ENCODE results near the gene GTF2A1. TPM values are rescaled to one million over a fixed set of nuclear protein-coding genes. Genes with fewer than 3 reads are reported as not detected.
"Not testable (repeated sequence)": the region's sequence is repeated elsewhere in the genome, so short reads cannot be mapped to it uniquely, and the experiment has no call there.

The GTF2A1 gene
- total RNA-seq, 1 experiment from 2014 or later: 49.0 TPM

- Mint-ChIP-seq H3K4me1 (no peaks in the 10 kb centered on the region), H3K27me3 (ENCODE audit: low read depth) (peaks cover 15% of the 10 kb centered on the region; the same call in 1 of the 2 replicates), H3K27ac (no peak overlapping the region), H3K36me3 (peaks cover 24% of the 10 kb centered on the region), H3K9me3 (peaks cover 34% of the 10 kb centered on the region), H3K4me3 (no peak overlapping the region)
- TF ChIP-seq PREB (CRISPR knock-in tag; IDR thresholded peaks at IDR 0.05; ENCODE audit: borderline replicate concordance) (no peak), FOXK1 (CRISPR knock-in tag; IDR thresholded peaks at IDR 0.05) (no peak), RELA (CRISPR knock-in tag; IDR thresholded peaks at IDR 0.05; ENCODE audit: borderline replicate concordance) (no peak), NR3C1 (CRISPR knock-in tag; conservative IDR thresholded peaks at IDR 0.05; ENCODE audit: low read depth) (no peak), IRF2 (CRISPR knock-in tag; IDR thresholded peaks at IDR 0.05; ENCODE audit: borderline replicate concordance, low read depth) (no peak), MXD4 (CRISPR knock-in tag; IDR thresholded peaks at IDR 0.05; ENCODE audit: borderline replicate concordance) (no peak), EMX1 (CRISPR knock-in tag; IDR thresholded peaks at IDR 0.05) (no peak), PRDM15 (CRISPR knock-in tag; IDR thresholded peaks at IDR 0.05) (no peak), FOXP1 (CRISPR knock-in tag; IDR thresholded peaks at IDR 0.05; ENCODE audit: borderline replicate concordance) (no peak), ATF2 (CRISPR knock-in tag; IDR thresholded peaks at IDR 0.05; ENCODE audit: borderline replicate concordance, low read depth) (no peak)
- TF ChIP-seq, protein P1, sequence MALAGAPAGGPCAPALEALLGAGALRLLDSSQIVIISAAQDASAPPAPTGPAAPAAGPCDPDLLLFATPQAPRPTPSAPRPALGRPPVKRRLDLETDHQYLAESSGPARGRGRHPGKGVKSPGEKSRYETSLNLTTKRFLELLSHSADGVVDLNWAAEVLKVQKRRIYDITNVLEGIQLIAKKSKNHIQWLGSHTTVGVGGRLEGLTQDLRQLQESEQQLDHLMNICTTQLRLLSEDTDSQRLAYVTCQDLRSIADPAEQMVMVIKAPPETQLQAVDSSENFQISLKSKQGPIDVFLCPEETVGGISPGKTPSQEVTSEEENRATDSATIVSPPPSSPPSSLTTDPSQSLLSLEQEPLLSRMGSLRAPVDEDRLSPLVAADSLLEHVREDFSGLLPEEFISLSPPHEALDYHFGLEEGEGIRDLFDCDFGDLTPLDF (CRISPR knock-in tag; IDR thresholded peaks at IDR 0.05): no peak
- TF ChIP-seq, protein P2, sequence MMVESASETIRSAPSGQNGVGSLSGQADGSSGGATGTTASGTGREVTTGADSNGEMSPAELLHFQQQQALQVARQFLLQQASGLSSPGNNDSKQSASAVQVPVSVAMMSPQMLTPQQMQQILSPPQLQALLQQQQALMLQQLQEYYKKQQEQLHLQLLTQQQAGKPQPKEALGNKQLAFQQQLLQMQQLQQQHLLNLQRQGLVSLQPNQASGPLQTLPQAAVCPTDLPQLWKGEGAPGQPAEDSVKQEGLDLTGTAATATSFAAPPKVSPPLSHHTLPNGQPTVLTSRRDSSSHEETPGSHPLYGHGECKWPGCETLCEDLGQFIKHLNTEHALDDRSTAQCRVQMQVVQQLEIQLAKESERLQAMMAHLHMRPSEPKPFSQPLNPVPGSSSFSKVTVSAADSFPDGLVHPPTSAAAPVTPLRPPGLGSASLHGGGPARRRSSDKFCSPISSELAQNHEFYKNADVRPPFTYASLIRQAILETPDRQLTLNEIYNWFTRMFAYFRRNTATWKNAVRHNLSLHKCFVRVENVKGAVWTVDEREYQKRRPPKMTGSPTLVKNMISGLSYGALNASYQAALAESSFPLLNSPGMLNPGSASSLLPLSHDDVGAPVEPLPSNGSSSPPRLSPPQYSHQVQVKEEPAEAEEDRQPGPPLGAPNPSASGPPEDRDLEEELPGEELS (CRISPR knock-in tag; IDR thresholded peaks at IDR 0.05): no peak
- ATAC-seq (no peak), DNase-seq (ENCODE audit: low spot score) (no peak)
- ChIA-PET POLR2A (interaction anchor here (0.7 kb wide), 1 partner anchor 105 kb away, joined by 3 read pairs; no protein-coding TSS in a partner anchor), CTCF (no interaction called here)
Measured at GRCh38 chr14:81245771-81246170, 25.0 kb upstream of the GTF2A1 start.

DNA sequence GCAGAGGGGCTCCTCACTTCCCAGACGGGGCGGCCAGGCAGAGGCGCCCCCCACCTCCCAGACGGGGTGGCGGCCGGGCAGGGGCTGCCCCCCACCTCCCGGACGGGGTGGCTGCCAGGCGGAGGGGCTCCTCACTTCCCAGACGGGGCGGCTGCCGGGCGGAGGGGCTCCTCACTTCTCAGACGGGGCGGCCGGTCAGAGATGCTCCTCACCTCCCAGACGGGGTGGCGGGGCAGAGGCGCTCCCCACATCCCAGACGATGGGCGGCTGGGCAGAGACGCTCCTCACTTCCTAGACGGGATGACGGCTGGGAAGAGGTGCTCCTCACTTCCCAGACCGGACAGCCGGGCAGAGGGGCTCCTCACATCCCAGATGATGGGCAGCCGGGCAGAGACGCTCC lies 23.7 kb upstream of the GTF2A1 start:
- DNase-seq (ENCODE audit: low spot score); H3K4me1 Mint-ChIP-seq; CTCF ChIA-PET; ATAC-seq; H3K4me3 Mint-ChIP-seq; H3K27ac Mint-ChIP-seq; POLR2A ChIA-PET: not testable (repeated sequence)
- Mint-ChIP-seq H3K9me3 (peaks cover 34% of the 10 kb centered on the region), H3K36me3 (peaks cover 24% of the 10 kb centered on the region), H3K27me3 (ENCODE audit: low read depth) (peaks cover 15% of the 10 kb centered on the region; the same call in 1 of the 2 replicates)

- Mint-ChIP-seq H3K27ac (no peak overlapping the region), H3K4me1 (no peaks in the 10 kb centered on the region), H3K36me3 (peaks cover 24% of the 10 kb centered on the region), H3K4me3 (no peak overlapping the region), H3K9me3 (peaks cover 34% of the 10 kb centered on the region), H3K27me3 (ENCODE audit: low read depth) (peaks cover 15% of the 10 kb centered on the region; the same call in 1 of the 2 replicates)
- ChIA-PET POLR2A (no interaction called here), CTCF (no interaction called here)
- no peak for ATAC-seq
- no peak for DNase-seq (ENCODE audit: low spot score)
- TF ChIP-seq NR2C2 (CRISPR knock-in tag; IDR thresholded peaks at IDR 0.05) (no peak), OVOL2 (CRISPR knock-in tag; IDR thresholded peaks at IDR 0.05; ENCODE audit: borderline replicate concordance) (no peak), FOXP1 (CRISPR knock-in tag; IDR thresholded peaks at IDR 0.05; ENCODE audit: borderline replicate concordance) (no peak), RORB (CRISPR knock-in tag; IDR thresholded peaks at IDR 0.05) (no peak), NFYB (CRISPR knock-in tag; conservative IDR thresholded peaks at IDR 0.05; ENCODE audit: low read depth) (no peak)
- TF ChIP-seq, protein P3, sequence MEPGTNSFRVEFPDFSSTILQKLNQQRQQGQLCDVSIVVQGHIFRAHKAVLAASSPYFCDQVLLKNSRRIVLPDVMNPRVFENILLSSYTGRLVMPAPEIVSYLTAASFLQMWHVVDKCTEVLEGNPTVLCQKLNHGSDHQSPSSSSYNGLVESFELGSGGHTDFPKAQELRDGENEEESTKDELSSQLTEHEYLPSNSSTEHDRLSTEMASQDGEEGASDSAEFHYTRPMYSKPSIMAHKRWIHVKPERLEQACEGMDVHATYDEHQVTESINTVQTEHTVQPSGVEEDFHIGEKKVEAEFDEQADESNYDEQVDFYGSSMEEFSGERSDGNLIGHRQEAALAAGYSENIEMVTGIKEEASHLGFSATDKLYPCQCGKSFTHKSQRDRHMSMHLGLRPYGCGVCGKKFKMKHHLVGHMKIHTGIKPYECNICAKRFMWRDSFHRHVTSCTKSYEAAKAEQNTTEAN (CRISPR knock-in tag; IDR thresholded peaks at IDR 0.05): no peak
- TF ChIP-seq, protein P4, sequence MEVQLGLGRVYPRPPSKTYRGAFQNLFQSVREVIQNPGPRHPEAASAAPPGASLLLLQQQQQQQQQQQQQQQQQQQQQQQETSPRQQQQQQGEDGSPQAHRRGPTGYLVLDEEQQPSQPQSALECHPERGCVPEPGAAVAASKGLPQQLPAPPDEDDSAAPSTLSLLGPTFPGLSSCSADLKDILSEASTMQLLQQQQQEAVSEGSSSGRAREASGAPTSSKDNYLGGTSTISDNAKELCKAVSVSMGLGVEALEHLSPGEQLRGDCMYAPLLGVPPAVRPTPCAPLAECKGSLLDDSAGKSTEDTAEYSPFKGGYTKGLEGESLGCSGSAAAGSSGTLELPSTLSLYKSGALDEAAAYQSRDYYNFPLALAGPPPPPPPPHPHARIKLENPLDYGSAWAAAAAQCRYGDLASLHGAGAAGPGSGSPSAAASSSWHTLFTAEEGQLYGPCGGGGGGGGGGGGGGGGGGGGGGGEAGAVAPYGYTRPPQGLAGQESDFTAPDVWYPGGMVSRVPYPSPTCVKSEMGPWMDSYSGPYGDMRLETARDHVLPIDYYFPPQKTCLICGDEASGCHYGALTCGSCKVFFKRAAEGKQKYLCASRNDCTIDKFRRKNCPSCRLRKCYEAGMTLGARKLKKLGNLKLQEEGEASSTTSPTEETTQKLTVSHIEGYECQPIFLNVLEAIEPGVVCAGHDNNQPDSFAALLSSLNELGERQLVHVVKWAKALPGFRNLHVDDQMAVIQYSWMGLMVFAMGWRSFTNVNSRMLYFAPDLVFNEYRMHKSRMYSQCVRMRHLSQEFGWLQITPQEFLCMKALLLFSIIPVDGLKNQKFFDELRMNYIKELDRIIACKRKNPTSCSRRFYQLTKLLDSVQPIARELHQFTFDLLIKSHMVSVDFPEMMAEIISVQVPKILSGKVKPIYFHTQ (CRISPR knock-in tag; IDR thresholded peaks at IDR 0.05): no peak
Measured at GRCh38 chr14:81243499-81243898, 22.7 kb upstream of the GTF2A1 start.
